HL-60 (cell line): ENCODE measurements around the gene NAE1.

Source experiments
- TF ChIP-seq, protein P1 (sequence below): IDR thresholded peaks from one replicate; pipeline ENCODE4 v1.5.1; 2011; ENCODE audit warnings: low read length, control low read depth, inconsistent platforms; ENCODE audit not compliant: insufficient read depth
- TF ChIP-seq, protein P2 (sequence below): IDR thresholded peaks from 2 replicates; pipeline ENCODE4 v1.6.1; 2012; ENCODE audit warnings: low read depth; ENCODE audit not compliant: insufficient replicate concordance

DNA sequence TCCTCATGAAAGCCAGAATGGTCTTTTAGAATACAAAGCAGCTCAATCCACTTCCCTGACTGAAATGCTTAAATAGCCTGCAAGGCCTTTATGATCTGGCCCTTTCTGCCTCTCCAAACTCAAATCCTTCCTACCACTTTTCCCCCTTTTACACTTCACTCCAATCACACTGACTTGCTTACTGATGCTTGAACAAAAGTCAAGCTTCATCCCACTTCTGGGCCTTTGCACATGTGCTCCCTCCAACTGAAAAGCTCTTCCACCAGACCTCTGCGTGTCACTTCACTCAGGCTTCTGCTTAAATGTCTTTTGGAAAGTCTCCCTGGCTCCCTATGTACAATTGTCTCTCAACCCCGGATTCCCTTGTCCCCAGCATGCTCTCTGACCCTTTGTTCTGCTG is 16.0 kb downstream of the NAE1 start:
- TF ChIP-seq, protein P1, sequence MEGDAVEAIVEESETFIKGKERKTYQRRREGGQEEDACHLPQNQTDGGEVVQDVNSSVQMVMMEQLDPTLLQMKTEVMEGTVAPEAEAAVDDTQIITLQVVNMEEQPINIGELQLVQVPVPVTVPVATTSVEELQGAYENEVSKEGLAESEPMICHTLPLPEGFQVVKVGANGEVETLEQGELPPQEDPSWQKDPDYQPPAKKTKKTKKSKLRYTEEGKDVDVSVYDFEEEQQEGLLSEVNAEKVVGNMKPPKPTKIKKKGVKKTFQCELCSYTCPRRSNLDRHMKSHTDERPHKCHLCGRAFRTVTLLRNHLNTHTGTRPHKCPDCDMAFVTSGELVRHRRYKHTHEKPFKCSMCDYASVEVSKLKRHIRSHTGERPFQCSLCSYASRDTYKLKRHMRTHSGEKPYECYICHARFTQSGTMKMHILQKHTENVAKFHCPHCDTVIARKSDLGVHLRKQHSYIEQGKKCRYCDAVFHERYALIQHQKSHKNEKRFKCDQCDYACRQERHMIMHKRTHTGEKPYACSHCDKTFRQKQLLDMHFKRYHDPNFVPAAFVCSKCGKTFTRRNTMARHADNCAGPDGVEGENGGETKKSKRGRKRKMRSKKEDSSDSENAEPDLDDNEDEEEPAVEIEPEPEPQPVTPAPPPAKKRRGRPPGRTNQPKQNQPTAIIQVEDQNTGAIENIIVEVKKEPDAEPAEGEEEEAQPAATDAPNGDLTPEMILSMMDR = no peak
- TF ChIP-seq, protein P2, sequence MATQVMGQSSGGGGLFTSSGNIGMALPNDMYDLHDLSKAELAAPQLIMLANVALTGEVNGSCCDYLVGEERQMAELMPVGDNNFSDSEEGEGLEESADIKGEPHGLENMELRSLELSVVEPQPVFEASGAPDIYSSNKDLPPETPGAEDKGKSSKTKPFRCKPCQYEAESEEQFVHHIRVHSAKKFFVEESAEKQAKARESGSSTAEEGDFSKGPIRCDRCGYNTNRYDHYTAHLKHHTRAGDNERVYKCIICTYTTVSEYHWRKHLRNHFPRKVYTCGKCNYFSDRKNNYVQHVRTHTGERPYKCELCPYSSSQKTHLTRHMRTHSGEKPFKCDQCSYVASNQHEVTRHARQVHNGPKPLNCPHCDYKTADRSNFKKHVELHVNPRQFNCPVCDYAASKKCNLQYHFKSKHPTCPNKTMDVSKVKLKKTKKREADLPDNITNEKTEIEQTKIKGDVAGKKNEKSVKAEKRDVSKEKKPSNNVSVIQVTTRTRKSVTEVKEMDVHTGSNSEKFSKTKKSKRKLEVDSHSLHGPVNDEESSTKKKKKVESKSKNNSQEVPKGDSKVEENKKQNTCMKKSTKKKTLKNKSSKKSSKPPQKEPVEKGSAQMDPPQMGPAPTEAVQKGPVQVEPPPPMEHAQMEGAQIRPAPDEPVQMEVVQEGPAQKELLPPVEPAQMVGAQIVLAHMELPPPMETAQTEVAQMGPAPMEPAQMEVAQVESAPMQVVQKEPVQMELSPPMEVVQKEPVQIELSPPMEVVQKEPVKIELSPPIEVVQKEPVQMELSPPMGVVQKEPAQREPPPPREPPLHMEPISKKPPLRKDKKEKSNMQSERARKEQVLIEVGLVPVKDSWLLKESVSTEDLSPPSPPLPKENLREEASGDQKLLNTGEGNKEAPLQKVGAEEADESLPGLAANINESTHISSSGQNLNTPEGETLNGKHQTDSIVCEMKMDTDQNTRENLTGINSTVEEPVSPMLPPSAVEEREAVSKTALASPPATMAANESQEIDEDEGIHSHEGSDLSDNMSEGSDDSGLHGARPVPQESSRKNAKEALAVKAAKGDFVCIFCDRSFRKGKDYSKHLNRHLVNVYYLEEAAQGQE = no peak
